ENCODE results near the gene ZNF195.
A peak's percentile ranks its signal among the peaks of the same experiment; 100 is the strongest.
"Not testable (repeated sequence)": the region's sequence is repeated elsewhere in the genome, so short reads cannot be mapped to it uniquely, and the experiment has no call there.

ZNF195 gene

GRCh38 chr11:3378426-3379423 lies at the start of gene ZNF195:
ZNF195 (minus strand) TSS chr11:3379146; CDS start chr11:3379040, 106 bp downstream.
- peak; percentile 99 for DNase-seq (ENCODE audit: low spot score)

GRCh38 chr11:3428076-3428475 lies 49.1 kb upstream of the ZNF195 start:
- not testable (repeated sequence) for DNase-seq (ENCODE audit: low spot score)

- not testable (repeated sequence) for DNase-seq (ENCODE audit: low spot score)
Measured at GRCh38 chr11:3426541-3426940, 47.6 kb upstream of the ZNF195 start.

GRCh38 chr11:3423928-3424327 lies 45.0 kb upstream of the ZNF195 start:
- DNase-seq (ENCODE audit: low spot score), result peak; percentile 37

- not testable (repeated sequence) for DNase-seq (ENCODE audit: low spot score)
Measured at GRCh38 chr11:3423138-3423731, 44.3 kb upstream of the ZNF195 start.

GRCh38 chr11:3422380-3423137 lies 43.6 kb upstream of the ZNF195 start:
- DNase-seq (ENCODE audit: low spot score), result peak; percentile 95

- DNase-seq (ENCODE audit: low spot score), result peak; percentile 87
Measured at GRCh38 chr11:3421608-3422379, 42.8 kb upstream of the ZNF195 start.

GRCh38 chr11:3420281-3421042 lies 41.5 kb upstream of the ZNF195 start:
- DNase-seq (ENCODE audit: low spot score), result not testable (repeated sequence)

- not testable (repeated sequence) for DNase-seq (ENCODE audit: low spot score)
Measured at GRCh38 chr11:3419496-3419895, 40.5 kb upstream of the ZNF195 start.

- DNase-seq (ENCODE audit: low spot score), result peak; percentile 79
Measured at GRCh38 chr11:3417047-3417446, 38.1 kb upstream of the ZNF195 start.

- DNase-seq (ENCODE audit: low spot score), result not testable (repeated sequence)
Measured at GRCh38 chr11:3415301-3415700, 36.4 kb upstream of the ZNF195 start.

- DNase-seq (ENCODE audit: low spot score), result not testable (repeated sequence)
Measured at GRCh38 chr11:3413666-3414065, 34.7 kb upstream of the ZNF195 start.

- DNase-seq (ENCODE audit: low spot score), result no peak
Measured at GRCh38 chr11:3412837-3413236, 33.9 kb upstream of the ZNF195 start.

GRCh38 chr11:3408722-3409121 lies 29.8 kb upstream of the ZNF195 start:
- DNase-seq (ENCODE audit: low spot score), result peak; percentile 92

GRCh38 chr11:3408058-3408605 lies 29.2 kb upstream of the ZNF195 start:
- DNase-seq (ENCODE audit: low spot score), result peak; percentile 41

GRCh38 chr11:3406937-3407336 lies 28.0 kb upstream of the ZNF195 start:
- DNase-seq (ENCODE audit: low spot score), result not testable (repeated sequence)

GRCh38 chr11:3406223-3406875 lies 27.4 kb upstream of the ZNF195 start:
- DNase-seq (ENCODE audit: low spot score), result not testable (repeated sequence)

GRCh38 chr11:3404076-3404925 lies 25.4 kb upstream of the ZNF195 start:
- not testable (repeated sequence) for DNase-seq (ENCODE audit: low spot score)

GRCh38 chr11:3402861-3403250 lies 23.9 kb upstream of the ZNF195 start:
- not testable (repeated sequence) for DNase-seq (ENCODE audit: low spot score)

All from NAMALWA (cell line).